HCT116 (cell line): ENCODE results near the gene NUDT5. TPM values are rescaled to one million over a fixed set of nuclear protein-coding genes. Genes with fewer than 3 reads are reported as not detected.
A peak's percentile ranks its signal among the peaks of the same experiment; 100 is the strongest.

ENCODE experiments used
- ATAC-seq: fragments of 200-7000 bp; cut with Tn5 transposase; 2 replicates; pipeline ENCODE4 v1.9.1; 2020; ENCODE audit warnings: mild to moderate bottlenecking, moderate library complexity
- BruUV-seq: library from RNA; stranded (reverse); fragments of 400-500 nt; replicated peaks from 2 replicates; lab custom pipeline; 2021; lab: Mats Ljungman, UMichigan
- CTCF ChIA-PET: fragments of 300-600 bp; sonication (Branson Sonifier 250); formaldehyde crosslinking; loops from one replicate; lab custom pipeline; 2021; ENCODE audit warnings: antibody characterized with exemption; lab: Charles Lee
- POLR2A ChIA-PET: fragments of 300-600, 350-600 bp; sonication (Branson Sonifier 250); formaldehyde crosslinking; loops from one replicate; lab custom pipeline; 2021; ENCODE audit warnings: antibody characterized with exemption; lab: Charles Lee
- RAD21 ChIA-PET, 2 experiments: fragments of 300-600 bp; sonication (Branson Sonifier 250); formaldehyde crosslinking; loops; one replicate each; lab custom pipeline; 2023; ENCODE audit warnings: low total read pairs in 2 of 2; ENCODE audit not compliant: uncharacterized antibody in 2 of 2, unreplicated experiment in 2 of 2, low non-redundant PET in 1 of 2; lab: Charles Lee
- DNase-seq: peaks from one replicate; pipeline ENCODE4 v3.0.0-alpha.2; 2010; ENCODE audit warnings: low read depth, low spot score
- H2AFZ ChIP-seq: fragments of 200-600 bp; shearing (Covaris generic), sonication (generic); 2 replicates; pipeline ENCODE4 v1.6.1; 2017; ENCODE audit warnings: low read depth, mixed run types, mixed read lengths, antibody characterized with exemption, low read length; ENCODE audit not compliant: poor library complexity, severe bottlenecking
- H3K27ac ChIP-seq: 2 replicates; pipeline ENCODE4 v1.5.1; 2012; ENCODE audit warnings: low read depth, low read length
- H3K27me3 ChIP-seq: fragments of 200-600 bp; sonication (generic); 2 replicates; pipeline ENCODE4 v1.6.1; 2016; ENCODE audit warnings: mixed run types, low read length, mixed read lengths; ENCODE audit not compliant: insufficient read depth
- H3K36me3 ChIP-seq, 2 experiments: fragments of 200-500 bp in 1 of 2; fragments of 200-600 bp in 1 of 2; sonication (Bioruptor generic) in 1 of 2; sonication (generic) in 1 of 2; 2 replicates each; pipeline versions ENCODE4 v1.5.1 to v1.6.1; 2014 to 2016; ENCODE audit warnings: low read length in 2 of 2, inconsistent platforms in 1 of 2, mixed read lengths in 1 of 2, mixed run types in 1 of 2; ENCODE audit not compliant: insufficient read depth in 2 of 2, control insufficient read depth in 1 of 2
- H3K4me1 ChIP-seq, 2 experiments: fragments of 200-600 bp in 1 of 2; sonication (generic) in 1 of 2; 2 replicates each; pipeline versions ENCODE4 v1.5.1 to v1.6.1; 2012 to 2017; ENCODE audit warnings: low read length in 2 of 2, inconsistent platforms in 1 of 2, mild to moderate bottlenecking in 1 of 2, mixed read lengths in 1 of 2, mixed run types in 1 of 2, moderate library complexity in 1 of 2; ENCODE audit not compliant: insufficient read depth in 2 of 2, control insufficient read depth in 1 of 2
- H3K4me2 ChIP-seq: fragments of 200-600 bp; sonication (generic); 2 replicates; pipeline ENCODE4 v1.6.1; 2017; ENCODE audit warnings: mixed run types, low read length, mixed read lengths
- H3K4me3 ChIP-seq, 2 experiments: fragments of 200-600 bp in 1 of 2; sonication (generic) in 1 of 2; replicated peaks in 1 of 2; 2 replicates each; pipeline ENCODE4 v1.5.1; 2011 to 2016; ENCODE audit warnings: low read length in 2 of 2, control low read depth in 1 of 2, low read depth in 1 of 2, mild to moderate bottlenecking in 1 of 2, mixed read lengths in 1 of 2, mixed run types in 1 of 2
- H3K79me2 ChIP-seq: fragments of 200-600 bp; sonication (generic); 2 replicates; pipeline ENCODE4 v1.6.1; 2017; ENCODE audit warnings: mild to moderate bottlenecking, mixed run types, low read length, moderate library complexity, mixed read lengths; ENCODE audit not compliant: insufficient read depth
- H3K9ac ChIP-seq: fragments of 200-600 bp; sonication (generic); 2 replicates; pipeline ENCODE4 v1.6.1; 2016; ENCODE audit warnings: low read length, mixed read lengths
- H3K9me2 ChIP-seq: fragments of 200-600 bp; sonication (generic), shearing (Covaris generic); 2 replicates; pipeline ENCODE4 v1.6.1; 2017; ENCODE audit warnings: mixed run types, mild to moderate bottlenecking, moderate library complexity; ENCODE audit not compliant: insufficient read depth
- H3K9me3 ChIP-seq, 2 experiments: fragments of 200-500 bp in 1 of 2; fragments of 200-600 bp in 1 of 2; sonication (Bioruptor generic) in 1 of 2; sonication (generic) in 1 of 2; 2 replicates each; pipeline ENCODE4 v1.6.1; 2014 to 2017; ENCODE audit warnings: low read length in 2 of 2, mixed read lengths in 2 of 2, inconsistent platforms in 1 of 2, low read depth in 1 of 2, mild to moderate bottlenecking in 1 of 2, mixed run types in 1 of 2, moderate library complexity in 1 of 2; ENCODE audit not compliant: control insufficient read depth in 1 of 2, insufficient read depth in 1 of 2
- H4K20me1 ChIP-seq: fragments of 200-600 bp; sonication (generic), shearing (Covaris generic); 2 replicates; pipeline ENCODE4 v1.6.1; 2017; ENCODE audit warnings: mixed run types, mild to moderate bottlenecking, moderate library complexity; ENCODE audit not compliant: insufficient read depth
- CBX3 ChIP-seq: IDR thresholded peaks from 2 replicates; pipeline ENCODE4 v1.6.1; 2012; ENCODE audit warnings: low read depth
- CEBPB ChIP-seq: IDR thresholded peaks from 2 replicates; pipeline ENCODE4 v1.6.1; 2012; ENCODE audit warnings: low read depth
- EZH2 ChIP-seq: fragments of 200-600 bp; sonication (generic); IDR thresholded peaks from 2 replicates; pipeline ENCODE4 v1.6.1; 2017; ENCODE audit warnings: antibody characterized with exemption, mixed run types
- EZH2phosphoT487 ChIP-seq: fragments of 200-600 bp; IDR thresholded peaks from 2 replicates; pipeline ENCODE4 v1.6.1; 2018; ENCODE audit warnings: antibody characterized with exemption, borderline replicate concordance
- POLR2A ChIP-seq: IDR thresholded peaks from 2 replicates; pipeline ENCODE4 v1.7.0; 2011; ENCODE audit warnings: borderline replicate concordance; ENCODE audit not compliant: insufficient read depth, insufficient read length; ENCODE audit errors: extremely low read depth
- RAD21 ChIP-seq: IDR thresholded peaks from 2 replicates; pipeline ENCODE4 v1.6.1; 2012; ENCODE audit warnings: low read depth, mild to moderate bottlenecking
- SIN3A ChIP-seq: IDR thresholded peaks from 2 replicates; pipeline ENCODE4 v1.6.1; 2012; ENCODE audit warnings: low read depth
- SP1 ChIP-seq: IDR thresholded peaks from 2 replicates; pipeline ENCODE4 v1.6.1; 2012; ENCODE audit warnings: low read depth
- SRF ChIP-seq: IDR thresholded peaks from 2 replicates; pipeline ENCODE4 v1.6.1; 2012; ENCODE audit warnings: low read depth
- TCF7L2 ChIP-seq: IDR thresholded peaks from 2 replicates; pipeline ENCODE4 v1.7.0; 2011; ENCODE audit warnings: borderline replicate concordance, inconsistent platforms; ENCODE audit not compliant: insufficient read depth, insufficient read length; ENCODE audit errors: extremely low read depth
- ZNF274 ChIP-seq: fragments of 200-500 bp; sonication (Bioruptor generic); IDR thresholded peaks from 2 replicates; pipeline ENCODE4 v1.6.1; 2014; ENCODE audit warnings: mild to moderate bottlenecking, low read depth, low read length, inconsistent platforms
- intact Hi-C: fragments of 100-400 bp; cut with micrococcal nuclease; formaldehyde crosslinking; loops from 2 replicates; pipeline ENCODE4 v1.10.0; 2022
- total RNA-seq: library from RNA; stranded (reverse); gene quantifications from one replicate; pipeline ENCODE4 v1.2.1, GENCODE V29; 2021; ENCODE audit not compliant: unreplicated experiment
- TF ChIP-seq, protein P1 (sequence below), 3 experiments: fragments of 200-600 bp in 1 of 3; sonication (generic) in 1 of 3; IDR thresholded peaks in 2 of 3; conservative IDR thresholded peaks in 1 of 3; 2 replicates each; pipeline ENCODE4 v1.5.1; 2012 to 2017; ENCODE audit warnings: low read depth in 2 of 3, low read length in 2 of 3, antibody characterized with exemption in 1 of 3, borderline replicate concordance in 1 of 3, control low read depth in 1 of 3, mild to moderate bottlenecking in 1 of 3, mixed read lengths in 1 of 3, mixed run types in 1 of 3, moderate library complexity in 1 of 3; ENCODE audit not compliant: insufficient read depth in 1 of 3
- TF ChIP-seq, protein P2 (sequence below): IDR thresholded peaks from 2 replicates; pipeline ENCODE4 v1.6.1; 2011; ENCODE audit warnings: mild to moderate bottlenecking, low read length, moderate library complexity; ENCODE audit not compliant: insufficient replicate concordance; ENCODE audit errors: extremely low read depth

Gene NUDT5
- total RNA-seq, 1 experiment from 2014 or later = 101 TPM

DNA sequence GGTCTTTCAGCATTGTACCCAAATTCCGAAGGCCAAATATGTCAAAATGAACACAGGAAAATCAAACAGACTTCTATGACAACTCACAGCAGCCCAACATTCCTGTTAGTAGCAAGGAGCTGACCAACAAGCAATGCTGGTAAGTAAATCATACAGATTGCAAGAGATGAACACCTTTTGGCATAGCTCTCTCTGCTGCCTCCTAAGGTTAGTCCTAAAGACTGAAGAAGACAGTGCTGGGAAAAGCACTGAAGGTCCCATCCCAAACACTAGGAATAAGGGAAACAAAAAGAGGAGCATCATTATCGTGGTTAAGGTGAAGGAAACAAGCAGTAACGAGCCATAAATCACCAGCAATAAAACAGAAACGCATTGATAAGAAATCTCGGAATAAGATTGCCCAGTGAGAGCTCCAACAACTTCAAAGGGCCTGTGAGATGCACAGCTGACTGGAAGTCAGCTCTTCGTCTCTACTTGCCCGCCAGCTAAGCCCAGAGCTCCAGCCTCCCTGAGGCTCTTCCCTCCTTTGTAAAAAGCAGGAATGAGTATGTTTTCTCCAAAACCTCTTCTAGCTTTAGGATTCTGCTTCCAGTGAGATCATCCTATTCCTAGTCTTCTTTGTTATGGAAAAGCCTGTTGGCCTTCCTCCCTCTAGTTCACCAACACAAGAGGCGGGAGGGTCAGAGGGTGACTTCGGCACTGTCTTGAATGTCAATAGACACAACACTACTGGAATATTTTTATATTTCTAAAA is 15.3 kb downstream of the NUDT5 start:
- Histone ChIP-seq H4K20me1 (0 out of 2 replicates have a peak, but pooled peaks cover 6% of the 10 kb centered on the region), H3K36me3 (peaks cover 28 to 35% of the 10 kb centered on the region in 2 experiments; a peak in 3 of 4 replicates), H3K4me3 (no peak overlapping the region), H2AFZ (no peak overlapping the region), H3K4me2 (no peak overlapping the region), H3K9me3 (no peaks in the 10 kb centered on the region), H3K9ac (no peak overlapping the region), H3K79me2 (peaks cover 5% of the 10 kb centered on the region; the same call in 1 of the 2 replicates), H3K27me3 (no peaks in the 10 kb centered on the region), H3K27ac (no peak overlapping the region), H3K4me1 (no peaks in the 10 kb centered on the region), H3K9me2 (no peaks in the 10 kb centered on the region)
- RAD21 ChIA-PET = no interaction called here
- no TSS peak for BruUV-seq
- POLR2A ChIA-PET = interaction anchor here (1.0 kb wide), 1 partner anchor 15 kb away, joined by 4 read pairs; the partner anchor contains the start of gene NUDT5
- intact Hi-C loops = no loop called here
- CTCF ChIA-PET = no interaction called here
- ATAC-seq (0 out of 2 replicates have a peak, but pooled peaks have one; percentile 44), DNase-seq (no peak)
- no peak for TF ChIP-seq EZH2
- TF ChIP-seq, protein P1, sequence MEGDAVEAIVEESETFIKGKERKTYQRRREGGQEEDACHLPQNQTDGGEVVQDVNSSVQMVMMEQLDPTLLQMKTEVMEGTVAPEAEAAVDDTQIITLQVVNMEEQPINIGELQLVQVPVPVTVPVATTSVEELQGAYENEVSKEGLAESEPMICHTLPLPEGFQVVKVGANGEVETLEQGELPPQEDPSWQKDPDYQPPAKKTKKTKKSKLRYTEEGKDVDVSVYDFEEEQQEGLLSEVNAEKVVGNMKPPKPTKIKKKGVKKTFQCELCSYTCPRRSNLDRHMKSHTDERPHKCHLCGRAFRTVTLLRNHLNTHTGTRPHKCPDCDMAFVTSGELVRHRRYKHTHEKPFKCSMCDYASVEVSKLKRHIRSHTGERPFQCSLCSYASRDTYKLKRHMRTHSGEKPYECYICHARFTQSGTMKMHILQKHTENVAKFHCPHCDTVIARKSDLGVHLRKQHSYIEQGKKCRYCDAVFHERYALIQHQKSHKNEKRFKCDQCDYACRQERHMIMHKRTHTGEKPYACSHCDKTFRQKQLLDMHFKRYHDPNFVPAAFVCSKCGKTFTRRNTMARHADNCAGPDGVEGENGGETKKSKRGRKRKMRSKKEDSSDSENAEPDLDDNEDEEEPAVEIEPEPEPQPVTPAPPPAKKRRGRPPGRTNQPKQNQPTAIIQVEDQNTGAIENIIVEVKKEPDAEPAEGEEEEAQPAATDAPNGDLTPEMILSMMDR (IDR thresholded peaks at IDR 0.05 in 2 of 3, conservative IDR thresholded peaks at IDR 0.05 in 1 of 3; ENCODE audit: borderline replicate concordance in 1 of 3, insufficient read depth in 1 of 3, low read depth in 2 of 3, low read length in 2 of 3) = 0 out of 6 replicates have a peak, but pooled peaks of 1 of the 3 experiments have one; percentile 8

DNA sequence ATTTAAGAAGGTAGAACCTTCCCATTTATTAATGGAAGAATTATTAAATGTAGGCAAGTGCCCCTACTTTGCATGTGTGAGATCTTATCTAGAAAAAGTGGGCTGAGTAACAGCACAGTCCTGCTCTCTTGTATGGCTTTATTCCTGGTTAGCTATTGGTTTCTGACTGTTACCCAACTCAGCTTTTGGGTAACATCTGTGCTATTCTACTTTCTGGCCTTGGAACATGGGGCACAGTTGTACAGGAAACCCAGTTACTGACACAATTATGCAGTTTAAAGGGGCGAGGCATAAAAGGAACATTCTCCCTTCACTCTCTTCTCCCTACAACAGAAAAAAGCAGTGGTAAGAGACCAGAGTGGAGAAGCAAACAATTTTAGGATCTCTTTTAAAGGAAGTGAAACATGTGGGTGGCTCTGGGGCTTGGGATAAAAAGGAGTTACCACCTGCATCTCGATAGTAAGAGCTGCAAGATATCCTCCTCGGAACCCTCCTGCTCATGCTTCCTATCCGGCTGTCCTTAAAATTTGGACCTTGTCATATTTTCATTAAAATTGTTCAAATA is 16.0 kb downstream of the NUDT5 start:
- POLR2A ChIA-PET = no interaction called here
- RAD21 ChIA-PET = no interaction called here
- no TSS peak for BruUV-seq
- TF ChIP-seq RAD21 = no peak
- TF ChIP-seq SIN3A = no peak
- no peak for TF ChIP-seq EZH2
- TF ChIP-seq, protein P2, sequence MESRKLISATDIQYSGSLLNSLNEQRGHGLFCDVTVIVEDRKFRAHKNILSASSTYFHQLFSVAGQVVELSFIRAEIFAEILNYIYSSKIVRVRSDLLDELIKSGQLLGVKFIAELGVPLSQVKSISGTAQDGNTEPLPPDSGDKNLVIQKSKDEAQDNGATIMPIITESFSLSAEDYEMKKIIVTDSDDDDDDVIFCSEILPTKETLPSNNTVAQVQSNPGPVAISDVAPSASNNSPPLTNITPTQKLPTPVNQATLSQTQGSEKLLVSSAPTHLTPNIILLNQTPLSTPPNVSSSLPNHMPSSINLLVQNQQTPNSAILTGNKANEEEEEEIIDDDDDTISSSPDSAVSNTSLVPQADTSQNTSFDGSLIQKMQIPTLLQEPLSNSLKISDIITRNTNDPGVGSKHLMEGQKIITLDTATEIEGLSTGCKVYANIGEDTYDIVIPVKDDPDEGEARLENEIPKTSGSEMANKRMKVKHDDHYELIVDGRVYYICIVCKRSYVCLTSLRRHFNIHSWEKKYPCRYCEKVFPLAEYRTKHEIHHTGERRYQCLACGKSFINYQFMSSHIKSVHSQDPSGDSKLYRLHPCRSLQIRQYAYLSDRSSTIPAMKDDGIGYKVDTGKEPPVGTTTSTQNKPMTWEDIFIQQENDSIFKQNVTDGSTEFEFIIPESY = no peak
- TF ChIP-seq CEBPB = no peak
- no peak for TF ChIP-seq SRF
- TF ChIP-seq SP1 = no peak
- no peak for TF ChIP-seq CBX3
- TF ChIP-seq ZNF274 = no peak
- no peak for TF ChIP-seq POLR2A
- TF ChIP-seq EZH2phosphoT487 = no peak
- no peak for TF ChIP-seq TCF7L2

More for the DNA sequence above, 16.0 kb downstream of the NUDT5 start:
- Histone ChIP-seq H2AFZ (no peak overlapping the region), H3K9me2 (no peaks in the 10 kb centered on the region), H3K79me2 (no peaks in the 10 kb centered on the region), H3K27ac (no peak overlapping the region), H3K4me1 (no peaks in the 10 kb centered on the region), H3K27me3 (no peaks in the 10 kb centered on the region), H4K20me1 (0 out of 2 replicates have a peak, but pooled peaks cover 6% of the 10 kb centered on the region), H3K4me2 (no peak overlapping the region), H3K36me3 (peaks cover 27 to 32% of the 10 kb centered on the region in 2 experiments; a peak in 3 of 4 replicates), H3K9ac (no peak overlapping the region), H3K9me3 (no peaks in the 10 kb centered on the region), H3K4me3 (no peak overlapping the region)
- CTCF ChIA-PET = no interaction called here
- ATAC-seq (no peak), DNase-seq (no peak)
- intact Hi-C loops = no loop called here
